K562 (cell line): Measurements from ENCODE around the gene QARS1. TPM values are rescaled to one million over a fixed set of nuclear protein-coding genes. Genes with fewer than 3 reads are reported as not detected.

ENCODE experiments used
- ATAC-seq: fragments of 200-7000 bp; cut with Tn5 transposase; 3 replicates; pipeline ENCODE4 v1.9.1; 2020; ENCODE audit warnings: moderate library complexity
- BruUV-seq: library from RNA; stranded (reverse); fragments of 400-500 nt; replicated peaks from 2 replicates; lab custom pipeline; 2021; lab: Mats Ljungman, UMichigan
- CTCF ChIA-PET: fragments of 300-600 bp; formaldehyde crosslinking; extraction: SDS; loops from one replicate; lab custom pipeline; 2021; ENCODE audit warnings: low intra/inter-chr PET ratio; lab: Yijun Ruan, JAX
- POLR2A ChIA-PET: fragments of 300-600, 350-650 bp; sonication (Branson Sonifier 250); formaldehyde crosslinking; extraction: SDS; loops from one replicate; lab custom pipeline; 2021; ENCODE audit warnings: antibody characterized with exemption, inconsistent platforms; lab: Yijun Ruan, JAX
- DNase-seq, 4 experiments: peaks; one replicate each; pipeline versions ENCODE4 v3.0.0 to v3.0.0-alpha.2; 2011 to 2018; ENCODE audit warnings: low spot score in 3 of 4, mixed read lengths in 3 of 4; ENCODE audit errors: extremely low read depth in 1 of 4
- FAIRE-seq: peaks from 2 replicates; lab custom pipeline; 2011; peaks lifted over from hg19 to GRCh38; lab: Jason Lieb, UNC
- H2AFZ ChIP-seq: 2 replicates; pipeline ENCODE4 v1.6.0; 2011; ENCODE audit warnings: low read depth, low read length, control low read depth, inconsistent platforms
- H3K27ac ChIP-seq: fragments of 200-600 bp; 3 replicates; pipeline ENCODE4 v1.8.0; 2011; ENCODE audit warnings: low read depth, mild to moderate bottlenecking, control low read depth, inconsistent platforms, low read length, moderate library complexity, mixed read lengths; ENCODE audit errors: extremely low read depth
- H3K27me3 ChIP-seq, 2 experiments: fragments of 300-600 bp in 1 of 2; 2 replicates in 1 of 2; 3 replicates in 1 of 2; pipeline versions ENCODE4 v1.6.0 to v1.8.0; 2011; ENCODE audit warnings: inconsistent platforms in 2 of 2, low read length in 2 of 2, mild to moderate bottlenecking in 1 of 2, mixed read lengths in 1 of 2, moderate library complexity in 1 of 2; ENCODE audit not compliant: control insufficient read depth in 2 of 2, insufficient read depth in 2 of 2
- H3K36me3 ChIP-seq: fragments of 300-600 bp; 3 replicates; pipeline ENCODE4 v1.8.0; 2011; ENCODE audit warnings: mild to moderate bottlenecking, low read length, inconsistent platforms; ENCODE audit not compliant: control insufficient read depth, insufficient read depth
- H3K4me1 ChIP-seq, 2 experiments: fragments of 200-600 bp in 1 of 2; replicated peaks in 1 of 2; 2 replicates in 1 of 2; 3 replicates in 1 of 2; pipeline versions ENCODE4 v1.5.1 to v1.8.0; 2011; ENCODE audit warnings: inconsistent platforms in 2 of 2, low read length in 2 of 2, mild to moderate bottlenecking in 1 of 2, mixed read lengths in 1 of 2, moderate library complexity in 1 of 2; ENCODE audit not compliant: control insufficient read depth in 2 of 2, insufficient read depth in 2 of 2
- H3K4me2 ChIP-seq: 2 replicates; pipeline ENCODE4 v1.6.1; 2011; ENCODE audit warnings: low read length, control low read depth, inconsistent platforms, mixed read lengths; ENCODE audit not compliant: insufficient read depth
- H3K4me3 ChIP-seq: fragments of 200-600 bp; sonication (generic), shearing (Covaris generic); 2 replicates; pipeline ENCODE4 v1.5.1; 2016; ENCODE audit warnings: control low read depth, inconsistent platforms
- H3K79me2 ChIP-seq: fragments of 200-600 bp; 3 replicates; pipeline ENCODE4 v1.8.0; 2011; ENCODE audit warnings: low read length, inconsistent platforms; ENCODE audit not compliant: control insufficient read depth, insufficient read depth
- H3K9ac ChIP-seq, 2 experiments: 2 replicates each; pipeline versions ENCODE4 v1.6.0 to v1.6.1; 2011; ENCODE audit warnings: low read depth in 2 of 2, low read length in 2 of 2, control low read depth in 1 of 2, inconsistent platforms in 1 of 2, mild to moderate bottlenecking in 1 of 2, mixed read lengths in 1 of 2; ENCODE audit not compliant: insufficient read depth in 1 of 2
- H3K9me1 ChIP-seq: one replicate; pipeline ENCODE4 v1.6.0; 2011; ENCODE audit warnings: inconsistent platforms, mild to moderate bottlenecking, low read length, moderate library complexity; ENCODE audit not compliant: control insufficient read depth, insufficient read depth
- H3K9me3 ChIP-seq: replicated peaks from 2 replicates; pipeline ENCODE4 v1.5.1; 2011; ENCODE audit warnings: low read depth, low read length, inconsistent platforms; ENCODE audit not compliant: control insufficient read depth, insufficient read depth
- H4K20me1 ChIP-seq: replicated peaks from 2 replicates; pipeline ENCODE4 v1.6.1; 2011; ENCODE audit warnings: low read length, inconsistent platforms, mixed read lengths; ENCODE audit not compliant: control insufficient read depth, insufficient read depth
- CAMTA2 ChIP-seq: fragments of 250-450 bp; sonication (Bioruptor Pico); conservative IDR thresholded peaks from 2 replicates; pipeline ENCODE4 v1.5.1; 2022
- CBX2 ChIP-seq: fragments of 200-600 bp; sonication (generic); IDR thresholded peaks from one replicate; pipeline ENCODE4 v1.6.1; 2012; ENCODE audit warnings: mild to moderate bottlenecking, low read length, inconsistent platforms; ENCODE audit not compliant: insufficient read depth, poor library complexity, severe bottlenecking
- IRF2 ChIP-seq: sonication (generic); formaldehyde crosslinking; IDR thresholded peaks from 2 replicates; pipeline ENCODE4 v1.8.1; 2022; ENCODE audit warnings: mild to moderate bottlenecking, missing genetic modification reagents
- ZNF121 ChIP-seq: sonication (generic); formaldehyde crosslinking; conservative IDR thresholded peaks from 2 replicates; pipeline ENCODE4 v1.8.0; 2022; ENCODE audit warnings: missing genetic modification reagents
- WGBS: fragments of 100-300 bp; shearing (Covaris generic); methylation state at CpG from one replicate; pipeline ENCODE4 v1.1.6; 2016; ENCODE audit warnings: low coverage, mixed read lengths; ENCODE audit not compliant: insufficient coverage; ENCODE audit errors: missing lambda C conversion rate; 5-methylcytosine and 5-hydroxymethylcytosine counted together
- in situ Hi-C: fragments of 300-500 bp; cut with MboI; formaldehyde crosslinking; loops from 4 replicates; pipeline ENCODE4 v1.15.0; 2018; ENCODE audit warnings: inconsistent platforms, mixed read lengths
- intact Hi-C: fragments of 100-400 bp; cut with micrococcal nuclease; formaldehyde crosslinking; loops from 2 replicates; pipeline ENCODE4 v1.14.2; 2022
- polyA plus RNA-seq, 8 experiments: library from polyadenylated mRNA; depleted of rRNA in 4 of 8; stranded (reverse) in 5 of 8; unstranded in 3 of 8; fragments of >200 nt; fragmentation: Nextera tagmentation in 2 of 8; fragmentation: Illumina TruSeq in 1 of 8; extraction: Ambion mirVana in 2 of 8; extraction: Trizol in 1 of 8; gene quantifications; 2 replicates each; pipeline versions ENCODE4 v1.2.1 to v1.2.3, GENCODE V29; 2011 to 2014; ENCODE audit warnings: inconsistent platforms in 1 of 8, missing spikeins in 1 of 8
- total RNA-seq, 7 experiments: library from RNA; depleted of rRNA in 6 of 7; stranded (reverse); fragments of >200 nt in 6 of 7; fragmentation: Illumina TruSeq in 2 of 7; extraction: Trizol in 2 of 7; gene quantifications; 2 replicates each; pipeline versions ENCODE4 v1.2.1 to v1.2.3, GENCODE V29; 2011 to 2021; ENCODE audit warnings: low replicate concordance in 1 of 7
- TF ChIP-seq, protein P1 (sequence below), 2 experiments: fragments of 450-650 bp; IDR thresholded peaks; 2 replicates each; pipeline ENCODE4 v1.6.1; 2018; ENCODE audit warnings: mild to moderate bottlenecking in 2 of 2, low read depth in 1 of 2; ENCODE audit not compliant: partially characterized antibody in 2 of 2
- TF ChIP-seq, protein P2 (sequence below), 2 experiments: fragments of 450-650 bp; IDR thresholded peaks; 2 replicates each; pipeline ENCODE4 v1.6.1; 2016; ENCODE audit warnings: mild to moderate bottlenecking in 2 of 2, borderline replicate concordance in 1 of 2, low read depth in 1 of 2, moderate library complexity in 1 of 2

QARS1 gene
- total and polyA plus RNA-seq, 9 of the 15 experiments (the other 6 are each of a cell fraction or from before 2014, with no cell fraction given), result 148 to 310 (median 273) TPM

DNA sequence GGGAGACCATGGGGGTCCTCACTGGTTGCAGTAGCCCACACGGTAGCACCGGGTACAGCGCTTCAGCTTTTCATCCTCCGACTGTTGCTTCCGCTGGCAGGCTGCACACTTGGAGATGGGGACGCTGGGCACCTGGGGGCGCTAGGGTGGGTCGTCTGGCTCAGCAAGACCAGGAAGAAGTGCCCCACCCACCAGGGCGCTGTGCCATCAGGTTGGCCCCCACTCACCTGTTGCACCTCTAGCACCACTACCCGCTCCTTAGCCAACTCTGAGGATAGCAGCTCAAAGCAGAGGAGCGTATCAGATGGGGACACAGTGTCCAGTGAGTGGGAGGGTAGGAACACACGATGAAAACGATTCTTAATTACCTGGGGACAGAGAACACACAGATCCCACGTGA, 7.7 kb upstream of the QARS1 start:
- DNase-seq (no peak), ATAC-seq (no peak), FAIRE-seq (no peak)
- Histone ChIP-seq H3K79me2 (no peaks in the 10 kb centered on the region), H3K36me3 (peaks cover 91% of the 10 kb centered on the region), H3K27ac (no peak overlapping the region), H3K4me2 (no peak overlapping the region), H3K4me1 (peaks cover 0 to 6% of the 10 kb centered on the region in 2 experiments; a peak in 1 of 5 replicates), H3K4me3 (no peak overlapping the region), H3K27me3 (no peaks in the 10 kb centered on the region), H3K9me1 (no peaks in the 10 kb centered on the region), H3K9me3 (no peaks in the 10 kb centered on the region), H4K20me1 (no peaks in the 10 kb centered on the region), H3K9ac (no peak overlapping the region), H2AFZ (no peak overlapping the region)
- intact Hi-C loops, result no loop called here
- TF ChIP-seq IRF2 (no peak), CBX2 (no peak), CAMTA2 (CRISPR knock-in tag) (no peak), ZNF121 (CRISPR knock-in tag) (no peak)
- TF ChIP-seq, protein P1, sequence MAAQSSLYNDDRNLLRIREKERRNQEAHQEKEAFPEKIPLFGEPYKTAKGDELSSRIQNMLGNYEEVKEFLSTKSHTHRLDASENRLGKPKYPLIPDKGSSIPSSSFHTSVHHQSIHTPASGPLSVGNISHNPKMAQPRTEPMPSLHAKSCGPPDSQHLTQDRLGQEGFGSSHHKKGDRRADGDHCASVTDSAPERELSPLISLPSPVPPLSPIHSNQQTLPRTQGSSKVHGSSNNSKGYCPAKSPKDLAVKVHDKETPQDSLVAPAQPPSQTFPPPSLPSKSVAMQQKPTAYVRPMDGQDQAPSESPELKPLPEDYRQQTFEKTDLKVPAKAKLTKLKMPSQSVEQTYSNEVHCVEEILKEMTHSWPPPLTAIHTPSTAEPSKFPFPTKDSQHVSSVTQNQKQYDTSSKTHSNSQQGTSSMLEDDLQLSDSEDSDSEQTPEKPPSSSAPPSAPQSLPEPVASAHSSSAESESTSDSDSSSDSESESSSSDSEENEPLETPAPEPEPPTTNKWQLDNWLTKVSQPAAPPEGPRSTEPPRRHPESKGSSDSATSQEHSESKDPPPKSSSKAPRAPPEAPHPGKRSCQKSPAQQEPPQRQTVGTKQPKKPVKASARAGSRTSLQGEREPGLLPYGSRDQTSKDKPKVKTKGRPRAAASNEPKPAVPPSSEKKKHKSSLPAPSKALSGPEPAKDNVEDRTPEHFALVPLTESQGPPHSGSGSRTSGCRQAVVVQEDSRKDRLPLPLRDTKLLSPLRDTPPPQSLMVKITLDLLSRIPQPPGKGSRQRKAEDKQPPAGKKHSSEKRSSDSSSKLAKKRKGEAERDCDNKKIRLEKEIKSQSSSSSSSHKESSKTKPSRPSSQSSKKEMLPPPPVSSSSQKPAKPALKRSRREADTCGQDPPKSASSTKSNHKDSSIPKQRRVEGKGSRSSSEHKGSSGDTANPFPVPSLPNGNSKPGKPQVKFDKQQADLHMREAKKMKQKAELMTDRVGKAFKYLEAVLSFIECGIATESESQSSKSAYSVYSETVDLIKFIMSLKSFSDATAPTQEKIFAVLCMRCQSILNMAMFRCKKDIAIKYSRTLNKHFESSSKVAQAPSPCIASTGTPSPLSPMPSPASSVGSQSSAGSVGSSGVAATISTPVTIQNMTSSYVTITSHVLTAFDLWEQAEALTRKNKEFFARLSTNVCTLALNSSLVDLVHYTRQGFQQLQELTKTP (IDR thresholded peaks at IDR 0.05; ENCODE audit: low read depth in 1 of 2, partially characterized antibody in 2 of 2), result no peak
- TF ChIP-seq, protein P2, sequence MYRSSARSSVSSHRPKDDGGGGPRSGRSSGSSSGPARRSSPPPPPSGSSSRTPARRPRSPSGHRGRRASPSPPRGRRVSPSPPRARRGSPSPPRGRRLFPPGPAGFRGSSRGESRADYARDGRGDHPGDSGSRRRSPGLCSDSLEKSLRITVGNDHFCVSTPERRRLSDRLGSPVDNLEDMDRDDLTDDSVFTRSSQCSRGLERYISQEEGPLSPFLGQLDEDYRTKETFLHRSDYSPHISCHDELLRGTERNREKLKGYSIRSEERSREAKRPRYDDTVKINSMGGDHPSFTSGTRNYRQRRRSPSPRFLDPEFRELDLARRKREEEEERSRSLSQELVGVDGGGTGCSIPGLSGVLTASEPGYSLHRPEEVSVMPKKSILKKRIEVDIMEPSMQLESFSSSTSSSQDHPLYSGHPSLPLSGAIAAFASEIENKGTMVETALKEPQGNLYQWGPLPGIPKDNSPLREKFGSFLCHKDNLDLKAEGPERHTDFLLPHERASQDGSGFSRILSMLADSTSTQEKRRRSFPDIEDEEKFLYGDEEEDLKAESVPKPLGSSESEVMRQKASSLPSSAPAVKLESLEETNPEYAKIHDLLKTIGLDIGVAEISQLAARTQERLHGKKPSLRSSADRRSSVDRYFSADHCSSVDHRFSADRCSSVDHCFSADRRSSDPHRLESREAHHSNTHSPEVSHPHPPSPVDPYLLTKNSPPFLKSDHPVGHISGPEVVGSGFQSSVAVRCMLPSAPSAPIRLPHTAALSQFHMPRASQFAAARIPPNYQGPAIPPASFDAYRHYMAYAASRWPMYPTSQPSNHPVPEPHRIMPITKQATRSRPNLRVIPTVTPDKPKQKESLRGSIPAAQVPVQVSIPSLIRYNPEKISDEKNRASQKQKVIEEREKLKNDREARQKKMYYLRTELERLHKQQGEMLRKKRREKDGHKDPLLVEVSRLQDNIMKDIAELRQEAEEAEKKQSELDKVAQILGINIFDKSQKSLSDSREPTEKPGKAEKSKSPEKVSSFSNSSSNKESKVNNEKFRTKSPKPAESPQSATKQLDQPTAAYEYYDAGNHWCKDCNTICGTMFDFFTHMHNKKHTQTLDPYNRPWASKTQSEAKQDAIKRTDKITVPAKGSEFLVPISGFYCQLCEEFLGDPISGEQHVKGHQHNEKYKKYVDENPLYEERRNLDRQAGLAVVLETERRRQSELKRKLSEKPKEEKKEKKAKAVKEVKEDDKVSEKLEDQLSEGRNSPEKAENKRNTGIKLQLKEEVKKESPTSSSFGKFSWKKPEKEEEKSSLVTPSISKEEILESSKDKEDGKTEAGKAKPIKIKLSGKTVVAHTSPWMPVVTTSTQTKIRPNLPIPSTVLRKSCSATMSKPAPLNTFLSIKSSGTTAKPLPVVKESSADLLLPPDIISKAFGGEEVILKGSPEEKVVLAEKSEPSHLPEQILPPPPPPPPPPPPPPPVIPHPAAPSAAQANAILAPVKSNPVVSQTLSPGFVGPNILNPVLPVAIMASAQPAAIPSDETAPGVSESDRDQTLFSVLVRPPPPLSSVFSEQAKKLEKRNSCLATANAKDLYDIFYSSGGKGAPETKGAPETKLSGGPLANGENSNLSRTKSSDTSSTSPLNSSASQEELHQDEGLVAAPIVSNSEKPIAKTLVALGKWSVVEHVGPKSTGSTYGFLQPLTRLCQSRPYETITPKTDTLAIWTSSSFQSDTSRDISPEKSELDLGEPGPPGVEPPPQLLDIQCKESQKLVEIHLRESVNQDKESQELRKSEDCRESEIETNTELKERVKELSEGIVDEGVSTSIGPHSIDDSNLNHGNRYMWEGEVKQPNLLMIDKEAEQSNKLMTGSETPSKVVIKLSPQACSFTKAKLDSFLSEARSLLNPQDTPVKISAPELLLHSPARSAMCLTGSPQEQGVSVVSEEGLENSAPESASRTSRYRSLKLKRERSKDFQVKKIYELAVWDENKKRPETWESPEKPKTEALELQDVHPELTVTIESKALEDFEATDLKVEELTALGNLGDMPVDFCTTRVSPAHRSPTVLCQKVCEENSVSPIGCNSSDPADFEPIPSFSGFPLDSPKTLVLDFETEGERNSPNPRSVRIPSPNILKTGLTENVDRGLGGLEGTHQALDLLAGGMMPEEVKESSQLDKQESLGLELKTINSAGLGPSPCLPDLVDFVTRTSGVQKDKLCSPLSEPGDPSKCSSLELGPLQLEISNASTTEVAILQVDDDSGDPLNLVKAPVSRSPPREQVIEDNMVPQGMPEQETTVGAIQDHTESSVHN (IDR thresholded peaks at IDR 0.05; ENCODE audit: borderline replicate concordance in 1 of 2, low read depth in 1 of 2), result no peak
- WGBS, result 87% methylated on average over 13 of the region's 14 CpGs
- BruUV-seq, result no TSS peak
- CTCF ChIA-PET, result no interaction called here
- in situ Hi-C loops, result no loop called here
- POLR2A ChIA-PET, result interaction anchor here (0.7 to 1.4 kb wide), 3 partner anchors 11 to 89 kb away, joined by 3 to 4 read pairs (median 4); partner anchors contain the start of gene QRICH1
